Tibial nerve (tissue), 3 donors: ENCODE measurements around the gene MAN2A2.

Experiments used
- CTCF ChIP-seq, 5 experiments: fragments of 200-600 bp in 3 of 5; fragments of 450-650 bp in 2 of 5; sonication (generic) in 3 of 5; IDR thresholded peaks; one replicate each; pipeline ENCODE4 v1.5.1; 2016 to 2019; ENCODE audit warnings: antibody characterized with exemption in 5 of 5, mild to moderate bottlenecking in 3 of 5, moderate library complexity in 2 of 5
- POLR2A ChIP-seq, 2 donors: fragments of 450-650 bp; IDR thresholded peaks; one replicate each; pipeline ENCODE4 v1.6.1; 2017; ENCODE audit warnings: antibody characterized with exemption in 2 of 2, mild to moderate bottlenecking in 2 of 2, moderate library complexity in 2 of 2

GRCh38 chr15:90891346-90891949, 11.7 kb upstream of the MAN2A2 start:
- TF ChIP-seq CTCF (IDR thresholded peaks at IDR 0.05) (no peak), POLR2A (IDR thresholded peaks at IDR 0.05) (no peak)
